ENCODE data around the gene GINS2.
A peak's percentile ranks its signal among the peaks of the same experiment; 100 is the strongest.

The GINS2 gene

DNA sequence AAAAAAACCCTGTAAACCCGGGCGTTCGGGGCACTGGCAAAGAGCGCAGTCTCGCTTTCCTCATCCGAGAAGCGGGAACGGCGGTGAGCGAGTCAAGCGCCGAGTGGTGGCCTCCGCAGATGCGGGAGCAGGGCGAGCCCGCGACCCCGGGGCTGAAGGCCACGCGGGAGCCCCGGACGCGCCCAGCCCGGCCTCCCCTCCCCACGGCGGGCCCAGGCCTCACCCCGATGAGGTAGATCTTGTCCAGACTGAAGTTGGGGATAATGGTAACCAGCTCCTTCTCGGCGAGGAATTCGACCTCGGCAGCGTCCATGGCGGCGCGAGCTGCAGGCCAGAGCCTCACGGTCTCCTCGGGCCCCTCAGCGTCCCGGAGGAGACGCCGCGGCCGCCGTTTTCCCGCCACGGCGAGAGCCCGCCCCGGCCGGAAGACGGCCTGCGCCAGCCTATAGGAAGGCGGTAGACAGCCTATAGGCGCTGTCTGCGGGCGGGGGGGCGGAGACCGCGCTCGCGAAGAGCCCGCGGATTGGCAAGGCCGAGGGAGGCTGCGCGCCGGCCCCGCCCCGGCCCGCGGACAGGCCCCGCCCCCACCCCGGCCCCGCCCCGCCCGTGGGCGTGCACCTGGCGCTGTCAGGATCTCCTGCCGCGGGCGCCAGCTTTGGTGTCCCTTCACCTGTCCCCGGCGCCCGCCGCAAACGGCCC lies at the start of gene GINS2:
GINS2 (minus strand) TSS at position 369 of the 699 bp plus-strand sequence; CDS start at position 313, 56 bp downstream.
- Histone ChIP-seq H3K36me3 (ENCODE audit: control insufficient read depth, insufficient read depth, low read length) (no peaks in the 10 kb centered on the region), H2AFZ (peak within 1 kb of the TSS; percentile 94), H3K4me2 (ENCODE audit: low read length) (peak within 1 kb of the TSS; percentile 61), H3K9me3 (ENCODE audit: control insufficient read depth, low read length) (no peaks in the 10 kb centered on the region), H3K27me3 (ENCODE audit: control insufficient read depth, insufficient read depth, low read length) (no peaks in the 10 kb centered on the region), H3K79me2 (no peaks in the 10 kb centered on the region), H3K27ac (no peak within 1 kb of the TSS), H3K4me3 (ENCODE audit: low read depth, low read length) (peak within 1 kb of the TSS; percentile 63), H3K9ac (no peak within 1 kb of the TSS), H3K4me1 (peaks cover 18% of the 10 kb centered on the region)
- TF ChIP-seq, protein P1, sequence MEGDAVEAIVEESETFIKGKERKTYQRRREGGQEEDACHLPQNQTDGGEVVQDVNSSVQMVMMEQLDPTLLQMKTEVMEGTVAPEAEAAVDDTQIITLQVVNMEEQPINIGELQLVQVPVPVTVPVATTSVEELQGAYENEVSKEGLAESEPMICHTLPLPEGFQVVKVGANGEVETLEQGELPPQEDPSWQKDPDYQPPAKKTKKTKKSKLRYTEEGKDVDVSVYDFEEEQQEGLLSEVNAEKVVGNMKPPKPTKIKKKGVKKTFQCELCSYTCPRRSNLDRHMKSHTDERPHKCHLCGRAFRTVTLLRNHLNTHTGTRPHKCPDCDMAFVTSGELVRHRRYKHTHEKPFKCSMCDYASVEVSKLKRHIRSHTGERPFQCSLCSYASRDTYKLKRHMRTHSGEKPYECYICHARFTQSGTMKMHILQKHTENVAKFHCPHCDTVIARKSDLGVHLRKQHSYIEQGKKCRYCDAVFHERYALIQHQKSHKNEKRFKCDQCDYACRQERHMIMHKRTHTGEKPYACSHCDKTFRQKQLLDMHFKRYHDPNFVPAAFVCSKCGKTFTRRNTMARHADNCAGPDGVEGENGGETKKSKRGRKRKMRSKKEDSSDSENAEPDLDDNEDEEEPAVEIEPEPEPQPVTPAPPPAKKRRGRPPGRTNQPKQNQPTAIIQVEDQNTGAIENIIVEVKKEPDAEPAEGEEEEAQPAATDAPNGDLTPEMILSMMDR (IDR thresholded peaks at IDR 0.05), result no peak

DNA sequence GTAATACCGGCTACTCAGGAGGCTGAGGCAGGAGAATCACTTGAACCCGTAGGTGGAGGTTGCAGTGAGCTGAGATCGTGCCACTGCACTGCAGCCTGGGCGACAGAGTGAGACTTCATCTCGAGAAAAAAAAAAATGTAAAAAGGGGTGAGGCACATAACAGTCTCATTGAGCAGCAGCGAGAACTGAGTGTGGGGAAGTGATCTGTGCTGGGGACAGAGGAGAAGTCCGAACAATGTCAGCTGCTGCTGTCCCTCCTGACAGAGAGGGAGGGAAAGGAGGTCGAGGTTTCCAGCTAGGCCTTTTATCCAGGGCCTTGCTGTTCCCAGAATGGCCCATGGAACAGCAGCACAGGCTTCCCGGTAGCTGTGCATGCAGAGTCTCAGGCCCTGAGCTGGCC lies 48.2 kb upstream of the GINS2 start:
- H3K79me2 ChIP-seq, result no peaks in the 10 kb centered on the region
- H3K4me3 ChIP-seq (ENCODE audit: low read depth, low read length), result no peak overlapping the region
- H3K9me3 ChIP-seq (ENCODE audit: control insufficient read depth, low read length), result no peaks in the 10 kb centered on the region
- no peaks in the 10 kb centered on the region for H3K27me3 ChIP-seq (ENCODE audit: control insufficient read depth, insufficient read depth, low read length)
- H3K4me2 ChIP-seq (ENCODE audit: low read length), result no peak overlapping the region
- TF ChIP-seq, protein P1 (IDR thresholded peaks at IDR 0.05), result no peak
- no peaks in the 10 kb centered on the region for H3K4me1 ChIP-seq
- no peak overlapping the region for H3K27ac ChIP-seq
- H3K36me3 ChIP-seq (ENCODE audit: control insufficient read depth, insufficient read depth, low read length), result no peaks in the 10 kb centered on the region
- no peak overlapping the region for H2AFZ ChIP-seq
- no peak overlapping the region for H3K9ac ChIP-seq

DNA sequence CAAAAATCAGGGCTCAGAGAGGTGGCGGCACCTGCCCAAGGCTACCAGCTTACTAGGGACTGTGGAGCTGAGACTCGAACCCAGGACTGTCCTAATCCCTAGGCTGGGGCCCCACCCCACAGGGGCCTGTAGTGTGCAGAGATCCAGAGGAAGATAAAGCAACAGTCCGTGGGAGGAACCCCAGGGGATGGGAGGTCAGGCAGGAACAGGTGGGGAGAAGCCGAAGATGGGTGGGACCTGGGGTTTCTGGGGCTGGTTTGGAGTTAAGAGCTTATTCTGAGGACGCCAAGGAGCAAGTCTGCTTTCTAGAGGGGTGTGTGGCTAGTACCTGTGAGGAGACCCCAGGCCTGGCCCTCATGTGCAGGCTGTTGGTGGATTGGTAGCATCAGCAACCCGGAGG lies 47.2 kb upstream of the GINS2 start:
- TF ChIP-seq, protein P1 (IDR thresholded peaks at IDR 0.05), result no peak
- H3K27ac ChIP-seq, result no peak overlapping the region
- H3K79me2 ChIP-seq, result no peaks in the 10 kb centered on the region
- no peak overlapping the region for H3K4me2 ChIP-seq (ENCODE audit: low read length)
- H3K9ac ChIP-seq, result no peak overlapping the region
- no peak overlapping the region for H2AFZ ChIP-seq
- H3K36me3 ChIP-seq (ENCODE audit: control insufficient read depth, insufficient read depth, low read length), result no peaks in the 10 kb centered on the region
- H3K9me3 ChIP-seq (ENCODE audit: control insufficient read depth, low read length), result no peaks in the 10 kb centered on the region
- H3K4me1 ChIP-seq, result no peaks in the 10 kb centered on the region
- H3K4me3 ChIP-seq (ENCODE audit: low read depth, low read length), result no peak overlapping the region
- no peaks in the 10 kb centered on the region for H3K27me3 ChIP-seq (ENCODE audit: control insufficient read depth, insufficient read depth, low read length)

DNA sequence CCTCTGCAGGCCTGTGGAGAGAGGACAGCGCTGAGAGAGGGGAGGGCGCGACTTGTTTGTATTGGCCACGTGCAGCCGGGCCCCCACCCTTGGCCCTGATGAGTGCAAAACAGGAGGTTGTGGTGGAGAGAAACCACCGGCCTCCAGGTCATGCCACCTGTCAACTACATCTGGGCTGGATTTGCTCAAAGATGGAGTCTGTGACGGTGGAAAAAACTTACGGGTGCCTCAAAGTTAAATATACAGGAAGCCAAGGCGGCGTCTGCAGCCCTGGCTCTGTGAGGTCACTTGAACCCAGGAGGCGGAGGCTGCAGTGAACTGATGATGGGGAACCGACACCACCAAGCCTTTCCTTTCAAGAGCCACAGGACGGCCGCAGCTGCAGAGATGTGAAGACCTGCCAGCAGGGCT lies 46.5 kb upstream of the GINS2 start:
- no peak overlapping the region for H3K9ac ChIP-seq
- H3K4me1 ChIP-seq, result no peaks in the 10 kb centered on the region
- no peak overlapping the region for H3K4me3 ChIP-seq (ENCODE audit: low read depth, low read length)
- H3K4me2 ChIP-seq (ENCODE audit: low read length), result no peak overlapping the region
- no peak overlapping the region for H3K27ac ChIP-seq
- TF ChIP-seq, protein P1 (IDR thresholded peaks at IDR 0.05), result no peak
- no peaks in the 10 kb centered on the region for H3K36me3 ChIP-seq (ENCODE audit: control insufficient read depth, insufficient read depth, low read length)
- H3K27me3 ChIP-seq (ENCODE audit: control insufficient read depth, insufficient read depth, low read length), result no peaks in the 10 kb centered on the region
- no peaks in the 10 kb centered on the region for H3K79me2 ChIP-seq
- H3K9me3 ChIP-seq (ENCODE audit: control insufficient read depth, low read length), result no peaks in the 10 kb centered on the region
- H2AFZ ChIP-seq, result no peak overlapping the region
